Ascending aorta (tissue), 2 donors: ENCODE results near the gene SELENON. TPM values are rescaled to one million over a fixed set of nuclear protein-coding genes. Genes with fewer than 3 reads are reported as not detected.

Source experiments
- DNase-seq, 2 donors: peaks; one replicate each; pipeline ENCODE4 v3.0.0-alpha.2; 2019; ENCODE audit warnings: low spot score in 2 of 2
- H3K27ac ChIP-seq, 2 donors: fragments of 200-600 bp; sonication (generic); one replicate each; pipeline ENCODE4 v1.5.1; 2016 to 2017; ENCODE audit warnings: mild to moderate bottlenecking in 1 of 2
- H3K27me3 ChIP-seq: fragments of 200-600 bp; sonication (generic); one replicate; pipeline ENCODE4 v1.5.1; 2017
- H3K36me3 ChIP-seq, 2 donors: fragments of 200-600 bp; sonication (generic); one replicate each; pipeline ENCODE4 v1.5.1; 2016
- H3K4me1 ChIP-seq, 2 donors: fragments of 200-600 bp; sonication (generic); one replicate each; pipeline ENCODE4 v1.5.1; 2016 to 2017; ENCODE audit warnings: mild to moderate bottlenecking in 1 of 2
- H3K4me3 ChIP-seq, 2 donors: fragments of 200-600 bp; sonication (generic); one replicate each; pipeline ENCODE4 v1.5.1; 2016 to 2017; ENCODE audit warnings: mild to moderate bottlenecking in 1 of 2
- H3K9me3 ChIP-seq, 2 donors: fragments of 200-600 bp; sonication (generic); one replicate each; pipeline ENCODE4 v1.5.1; 2016
- CTCF ChIP-seq, 3 experiments: fragments of 200-600 bp in 2 of 3; fragments of 450-650 bp in 1 of 3; sonication (generic) in 2 of 3; IDR thresholded peaks; one replicate each; pipeline ENCODE4 v1.5.1; 2016 to 2019; ENCODE audit warnings: antibody characterized with exemption in 3 of 3, mild to moderate bottlenecking in 1 of 3, moderate library complexity in 1 of 3
- intact Hi-C: fragments of 100-400 bp; cut with DNase I; formaldehyde crosslinking; loops from one replicate; pipeline ENCODE4 v1.15.1; 2023
- total RNA-seq: library from RNA; depleted of rRNA; stranded (reverse); fragments of >200 nt; gene quantifications from one replicate; pipeline ENCODE4 v1.1.0, GENCODE V29; 2016

Gene SELENON
- total RNA-seq, 1 donor from 2014 or later = 208 TPM

- Histone ChIP-seq H3K27me3 (no peaks in the 10 kb centered on the region), H3K36me3 (peaks cover 7 to 11% of the 10 kb centered on the region in 2 donors), H3K4me1 (peaks cover 10 to 22% of the 10 kb centered on the region in 2 donors), H3K4me3 (peak overlapping the region; percentile 69 to 91), H3K9me3 (no peaks in the 10 kb centered on the region), H3K27ac (peak overlapping the region; percentile 89)
- intact Hi-C loops = loop anchor here (2.0 kb wide), 1 partner anchor 178 kb away; the partner anchor contains the start of gene PAFAH2
- DNase-seq = no peak
- TF ChIP-seq CTCF (IDR thresholded peaks at IDR 0.05) = no peak
These were observed 20.5 kb downstream of the SELENON start for GRCh38 chr1:25820247-25821111.

GRCh38 chr1:25821112-25821476, 21.1 kb downstream of the SELENON start:
- no peaks in the 10 kb centered on the region for H3K27me3 ChIP-seq
- intact Hi-C loops = loop anchor here (2.0 kb wide), 1 partner anchor 178 kb away; the partner anchor contains the start of gene PAFAH2
- H3K4me1 ChIP-seq = peaks cover 10 to 22% of the 10 kb centered on the region in 2 donors
- H3K36me3 ChIP-seq = peaks cover 6% of the 10 kb centered on the region in 2 donors
- H3K4me3 ChIP-seq = peak overlapping the region; percentile 69 to 91
- H3K27ac ChIP-seq = peak overlapping the region; percentile 89
- no peak for DNase-seq
- no peak for TF ChIP-seq CTCF (IDR thresholded peaks at IDR 0.05)
- H3K9me3 ChIP-seq = no peaks in the 10 kb centered on the region

GRCh38 chr1:25821630-25822091, 21.7 kb downstream of the SELENON start:
- Histone ChIP-seq H3K4me1 (peaks cover 10 to 22% of the 10 kb centered on the region in 2 donors), H3K36me3 (peaks cover 6 to 8% of the 10 kb centered on the region in 2 donors), H3K9me3 (no peaks in the 10 kb centered on the region), H3K4me3 (peak overlapping the region; percentile 69 to 91), H3K27me3 (no peaks in the 10 kb centered on the region), H3K27ac (peak overlapping the region; percentile 89)
- intact Hi-C loops = loop anchor here (2.0 kb wide), 1 partner anchor 177 kb away; the partner anchor contains the start of gene PAFAH2
- DNase-seq = no peak
- no peak for TF ChIP-seq CTCF (IDR thresholded peaks at IDR 0.05)

GRCh38 chr1:25825605-25826004, 25.6 kb downstream of the SELENON start:
- intact Hi-C loops = no loop called here
- no peak overlapping the region for H3K27ac ChIP-seq
- H3K4me1 ChIP-seq = peaks cover 6 to 15% of the 10 kb centered on the region in 2 donors
- no peaks in the 10 kb centered on the region for H3K27me3 ChIP-seq
- TF ChIP-seq CTCF (IDR thresholded peaks at IDR 0.05) = no peak
- H3K4me3 ChIP-seq = no peak overlapping the region
- H3K36me3 ChIP-seq = peaks cover 45 to 47% of the 10 kb centered on the region in 2 donors
- DNase-seq = no peak
- no peaks in the 10 kb centered on the region for H3K9me3 ChIP-seq

- Histone ChIP-seq H3K9me3 (no peaks in the 10 kb centered on the region), H3K36me3 (peaks cover 53 to 57% of the 10 kb centered on the region in 2 donors), H3K4me3 (no peak overlapping the region), H3K4me1 (peaks cover 0 to 7% of the 10 kb centered on the region in 2 donors), H3K27me3 (no peaks in the 10 kb centered on the region), H3K27ac (no peak overlapping the region)
- intact Hi-C loops = no loop called here
- no peak for TF ChIP-seq CTCF (IDR thresholded peaks at IDR 0.05)
- DNase-seq = no peak
These were observed 26.6 kb downstream of the SELENON start for GRCh38 chr1:25826571-25826970.
